Activated CD4-positive, CD25-positive, alpha-beta regulatory T cell (primary cell): ENCODE results near the gene FAM78A.
"Not testable (repeated sequence)": the region's sequence is repeated elsewhere in the genome, so short reads cannot be mapped to it uniquely, and the experiment has no call there.

Experiments used
- DNase-seq, 4 experiments: peaks; one replicate each; lab custom pipeline; 2025; lab: John Stamatoyannopoulos, UW

The FAM78A gene

DNA sequence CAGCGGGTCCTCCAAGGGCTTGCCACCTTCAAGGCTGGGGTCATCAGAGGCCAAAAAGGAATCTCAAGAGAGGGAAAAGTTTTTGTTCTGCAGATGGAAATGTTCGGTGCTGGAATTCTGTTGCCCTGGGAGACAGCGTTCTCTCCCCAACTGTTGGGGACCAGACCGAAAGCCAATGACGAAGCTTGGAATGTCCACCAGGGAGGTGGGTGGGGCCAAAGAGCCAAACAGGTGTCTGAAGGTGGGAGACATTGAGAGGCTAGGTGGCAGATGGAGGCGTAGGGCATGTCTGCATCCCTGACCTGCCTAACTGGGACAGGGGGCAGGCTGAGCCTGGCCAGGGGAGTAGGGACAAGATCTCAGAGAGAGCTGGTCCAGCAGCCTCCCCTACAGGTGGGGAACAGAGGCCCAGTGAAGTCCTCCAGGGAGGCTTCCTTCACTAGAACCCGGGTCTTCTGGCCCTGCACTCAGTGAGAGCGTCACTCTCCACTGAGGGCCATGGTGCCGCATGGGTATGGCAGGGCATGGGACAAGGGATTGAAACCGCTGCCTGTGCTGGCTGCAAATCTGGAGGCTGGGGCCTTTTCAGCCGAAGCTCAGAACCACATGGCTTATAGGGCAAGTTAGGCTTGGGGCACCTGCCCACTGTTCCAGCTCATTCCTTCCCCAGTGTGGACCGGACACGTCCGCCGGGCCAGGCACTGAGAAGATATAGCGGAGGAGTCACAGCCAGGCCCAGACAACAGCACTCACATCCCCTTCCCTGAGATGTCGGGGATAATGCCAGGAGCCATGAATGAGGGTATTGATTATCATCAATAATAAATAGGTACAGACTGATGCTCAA is 5.0 kb upstream of the FAM78A start:
- no peak for DNase-seq

- DNase-seq: no peak
These were observed 4.3 kb upstream of the FAM78A start for GRCh38 chr9:131280660-131281059.

GRCh38 chr9:131279863-131280570 is 3.7 kb upstream of the FAM78A start:
- DNase-seq: no peak

DNA sequence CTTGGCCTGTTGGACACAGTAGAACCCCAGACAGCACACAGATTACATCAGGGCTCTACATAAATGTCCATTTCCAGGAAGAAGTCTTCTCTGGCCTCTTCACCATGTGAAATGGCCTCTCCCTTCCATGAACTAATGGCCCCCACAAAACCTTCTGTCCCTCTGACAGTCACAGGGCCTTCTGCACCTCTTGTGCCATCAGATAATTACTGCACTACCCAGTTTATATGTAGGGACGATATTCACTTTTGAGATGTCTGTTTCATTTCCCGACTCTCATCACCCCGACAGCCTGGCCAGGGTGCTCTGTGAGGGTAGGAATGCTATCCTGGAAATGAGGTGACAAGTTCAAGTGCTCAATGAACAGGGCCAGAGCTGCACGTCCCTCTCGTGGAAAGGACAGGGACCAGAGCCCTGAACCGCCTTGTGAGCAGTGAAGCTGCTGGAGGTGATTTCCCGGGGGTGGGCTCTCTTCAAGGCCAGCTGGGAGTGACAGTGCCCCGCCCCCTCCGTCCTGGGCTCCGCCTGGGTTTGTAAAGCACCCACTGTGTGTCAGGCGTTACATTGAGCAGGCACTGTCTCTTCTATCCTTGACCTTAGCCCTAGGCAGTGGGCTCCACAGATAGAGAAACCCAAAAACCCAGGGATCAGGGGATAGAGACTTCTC is 3.0 kb upstream of the FAM78A start:
- DNase-seq: no peak

GRCh38 chr9:131278702-131279111 is 2.4 kb upstream of the FAM78A start:
- no peak for DNase-seq

GRCh38 chr9:131277910-131278701 is 1.8 kb upstream of the FAM78A start:
- peak; percentile 36 to 48 (median 46) for DNase-seq

GRCh38 chr9:131277287-131277909 is 1.1 kb upstream of the FAM78A start:
- no peak for DNase-seq

GRCh38 chr9:131276891-131277286 is 579 bp upstream of the FAM78A start:
- DNase-seq: no peak

- no peak for DNase-seq
These were observed 797 bp downstream of the FAM78A start for GRCh38 chr9:131275332-131276093.

DNA sequence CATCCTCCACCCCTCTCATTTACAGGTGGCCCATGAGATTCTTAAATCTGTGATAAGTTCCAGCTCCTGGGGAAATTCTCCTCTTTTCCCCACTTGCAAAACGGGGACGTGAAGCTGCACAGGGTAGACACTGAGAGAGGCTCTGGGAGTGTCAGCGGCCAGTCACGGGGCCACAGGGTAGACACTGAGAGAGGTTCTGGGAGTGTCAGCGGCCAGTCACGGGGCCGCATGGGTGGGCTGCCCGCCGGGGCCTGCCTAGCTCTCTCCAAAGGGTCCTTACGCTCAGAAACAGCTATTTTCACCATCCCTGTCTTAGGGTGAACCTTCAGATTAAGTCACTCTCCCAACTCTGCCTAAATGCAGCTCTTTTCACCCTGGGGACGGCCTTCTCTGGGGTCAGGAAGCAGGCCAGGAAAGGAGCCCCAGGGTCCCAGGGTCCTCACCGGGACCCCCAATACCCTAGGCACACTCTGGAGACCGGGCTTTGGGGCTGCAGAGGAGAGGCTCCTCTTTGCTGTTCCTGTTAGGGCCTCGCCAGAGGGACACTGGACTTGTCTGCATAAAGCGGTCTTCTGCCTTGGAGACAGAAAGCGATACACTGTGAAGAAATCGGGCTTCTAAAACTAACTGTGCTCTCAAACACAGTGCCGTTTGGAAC is 1.5 kb downstream of the FAM78A start:
- no peak for DNase-seq

DNA sequence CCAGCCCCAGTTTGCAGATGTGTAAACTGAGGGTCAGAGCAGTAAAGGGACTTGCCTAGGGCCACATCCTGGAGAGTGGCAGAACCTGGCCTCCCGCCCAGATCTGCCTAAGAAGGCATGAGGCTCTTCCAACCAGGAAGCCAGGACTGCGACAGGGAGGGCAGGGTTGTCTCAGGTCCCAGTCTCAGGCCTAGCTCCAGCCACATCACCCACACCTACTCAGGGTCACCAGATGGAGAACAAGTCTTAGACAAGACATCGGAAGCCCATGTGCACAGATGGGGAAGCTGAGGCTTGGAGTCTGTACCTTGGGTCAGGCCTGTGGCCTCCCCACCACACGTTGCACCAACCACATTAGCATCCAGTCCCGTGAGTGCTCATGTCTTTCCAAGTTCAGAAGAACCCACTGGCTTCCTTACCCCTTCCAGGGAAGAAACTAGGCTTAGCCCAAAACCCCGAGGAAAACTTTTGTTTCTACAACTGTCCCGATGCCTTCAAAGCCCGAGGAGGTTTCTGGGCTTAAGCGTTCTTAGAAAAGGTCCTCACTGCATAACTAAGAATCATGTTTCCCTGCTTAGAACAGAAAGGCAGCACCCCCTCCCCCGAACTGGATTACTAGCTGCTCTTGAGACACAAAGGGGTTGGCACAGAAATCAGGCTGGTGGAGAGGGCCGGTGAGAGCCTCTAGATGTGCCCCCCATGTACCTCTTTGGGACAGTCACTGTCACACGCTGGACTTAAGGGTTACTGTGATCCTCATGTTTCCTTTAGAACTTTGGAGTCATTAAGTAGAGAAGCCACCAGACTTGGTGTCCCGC is 2.2 kb downstream of the FAM78A start:
- DNase-seq: no peak

GRCh38 chr9:131273146-131273855 is 3.0 kb downstream of the FAM78A start:
- no peak for DNase-seq

DNA sequence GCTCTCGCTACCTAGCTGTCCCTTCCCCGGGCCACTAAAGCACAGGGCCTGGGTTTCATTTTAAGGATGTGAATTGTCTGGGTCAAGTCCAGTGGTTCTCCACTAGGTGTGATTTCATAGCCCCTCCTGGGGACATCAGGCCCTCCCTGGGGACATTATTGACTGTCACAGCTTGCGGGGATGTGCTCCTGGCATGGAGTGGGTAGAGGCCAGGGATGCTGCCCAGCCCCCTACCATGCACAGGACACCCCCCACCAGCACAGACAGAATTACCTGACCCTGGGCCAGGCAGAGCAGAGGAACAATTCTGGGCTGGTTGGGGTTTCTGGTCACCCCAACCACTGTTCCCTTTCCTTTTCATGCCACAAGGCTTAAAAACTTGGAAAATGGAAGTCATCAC is 4.1 kb downstream of the FAM78A start:
- no peak for DNase-seq

DNA sequence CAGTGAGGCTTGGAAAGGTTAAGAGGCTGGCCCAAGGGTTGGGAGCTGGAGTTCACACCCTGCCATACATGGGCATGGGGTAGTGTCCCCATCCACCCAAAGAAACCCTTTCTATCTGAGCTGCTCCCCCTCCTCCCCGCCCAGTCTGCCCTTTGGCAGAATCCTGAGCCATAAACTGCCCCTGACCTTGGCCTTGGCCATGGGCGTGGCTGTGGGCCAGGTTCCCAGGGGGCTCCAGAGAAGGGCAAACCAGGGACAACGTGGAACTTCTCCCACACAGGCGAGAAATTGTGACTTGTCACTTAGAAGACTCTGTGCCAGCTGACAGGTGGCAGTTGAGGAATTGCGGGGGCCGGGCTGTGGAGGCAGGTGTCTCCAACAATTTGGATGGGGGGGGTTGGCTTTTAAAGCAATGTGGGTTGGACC is 4.8 kb downstream of the FAM78A start:
- DNase-seq: no peak

DNA sequence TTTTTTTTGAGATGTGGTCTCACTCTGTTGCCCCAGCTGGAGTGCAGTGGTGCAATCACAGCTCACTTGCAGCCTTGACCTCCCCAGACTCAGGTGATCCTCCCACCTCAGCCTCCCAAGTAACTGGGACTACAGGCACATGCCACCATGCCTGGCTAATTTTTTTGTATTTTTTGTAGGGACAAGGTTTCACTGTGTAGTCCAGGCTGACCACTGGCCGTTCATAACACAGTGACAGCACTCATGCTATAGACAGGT is 5.4 kb downstream of the FAM78A start:
- DNase-seq: not testable (repeated sequence)

DNA sequence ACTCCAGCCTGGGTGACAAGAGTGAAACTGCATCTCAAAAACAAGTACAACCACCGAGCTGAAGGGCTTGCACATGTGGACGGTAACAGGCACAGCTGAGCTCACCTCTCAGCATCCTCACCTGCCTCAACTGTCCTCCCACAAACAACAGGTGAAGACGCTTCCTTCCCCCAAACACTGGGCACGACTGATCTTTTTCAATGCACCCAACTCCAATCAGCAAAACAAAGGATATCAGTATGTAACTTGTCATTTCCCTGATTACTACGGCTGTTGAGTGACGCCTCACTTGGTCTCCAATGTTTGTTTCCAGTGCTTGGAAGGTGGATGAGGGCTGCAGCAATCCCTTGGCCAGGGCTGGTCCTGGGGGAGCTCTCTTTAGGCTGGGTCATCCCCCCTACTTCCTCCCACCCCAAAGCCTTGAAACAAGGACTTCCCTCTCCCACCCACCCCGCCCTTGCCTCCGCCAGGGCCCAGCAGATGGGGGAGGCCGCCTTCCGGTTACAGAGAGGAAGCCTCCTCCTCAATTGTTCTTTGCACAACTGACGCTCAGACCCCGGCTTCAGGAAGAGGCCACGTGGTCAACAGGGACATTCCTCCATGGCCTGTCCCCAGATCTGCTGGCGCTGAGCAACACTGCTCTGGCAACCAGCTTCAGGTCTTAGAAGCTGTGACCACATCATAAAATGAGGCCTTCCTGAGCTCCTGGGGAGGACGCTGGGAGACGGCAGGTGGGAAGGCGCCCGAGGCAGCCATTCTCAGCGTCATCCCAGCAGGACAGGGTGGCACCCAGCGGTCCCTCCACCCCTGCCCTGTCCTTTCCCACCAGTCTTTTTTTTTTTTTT is 5.9 kb downstream of the FAM78A start:
- peak in 1 of 4 experiments; percentile 29 for DNase-seq

DNA sequence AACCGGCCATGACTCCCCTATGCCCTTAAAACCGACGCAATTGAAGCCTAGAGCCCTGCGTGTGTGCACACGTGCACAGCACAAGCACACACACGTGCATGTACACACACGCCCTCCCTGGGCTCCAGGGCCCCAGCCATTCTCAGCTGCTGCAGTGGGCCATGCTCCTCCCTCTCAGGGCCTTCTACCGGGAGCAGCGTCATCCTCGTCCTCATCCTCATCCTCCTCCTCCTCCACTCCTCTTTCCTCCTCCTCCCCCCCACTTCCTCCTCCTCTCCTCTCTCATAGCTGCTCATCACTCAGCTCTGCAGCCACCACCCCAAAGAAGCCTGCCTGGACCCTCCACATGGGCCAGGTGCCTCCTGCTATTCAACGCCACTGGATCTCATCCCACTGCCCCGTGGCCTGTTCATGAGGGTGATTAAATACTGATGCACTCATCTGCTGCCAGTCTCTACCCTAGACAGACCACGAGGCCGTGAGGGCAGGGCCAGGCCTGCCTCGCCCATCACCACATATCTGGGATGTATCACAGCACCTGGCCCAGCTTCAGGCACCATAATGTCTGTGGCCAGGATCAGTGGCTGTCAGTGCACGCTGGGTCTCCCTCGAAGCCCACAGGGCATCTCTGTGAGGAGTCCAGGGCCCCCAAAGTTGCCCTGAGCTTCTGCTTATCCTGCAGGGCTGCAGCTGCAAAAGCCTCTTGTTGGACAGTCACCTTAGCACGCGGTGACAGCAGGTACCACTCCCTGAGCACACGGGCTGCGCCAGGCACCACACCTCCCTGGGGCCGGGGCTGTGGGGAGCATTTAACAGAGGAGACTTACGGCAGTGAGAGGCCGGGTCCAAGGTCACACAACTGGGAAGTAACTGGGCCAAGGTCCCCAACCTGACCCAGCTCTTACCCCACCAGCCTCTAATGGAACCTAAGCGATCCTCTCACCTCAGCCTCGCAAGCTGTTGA is 9.8 kb downstream of the FAM78A start:
- DNase-seq: peak in 1 of 4 experiments; percentile 26
